Liver (tissue), 9 donors: ENCODE data around the gene SELENOH. TPM values are rescaled to one million over a fixed set of nuclear protein-coding genes. Genes with fewer than 3 reads are reported as not detected.
"Not testable (repeated sequence)": the region's sequence is repeated elsewhere in the genome, so short reads cannot be mapped to it uniquely, and the experiment has no call there.

Experiments
- DNase-seq: peaks from one replicate; pipeline ENCODE4 v3.0.0-alpha.2; 2017; ENCODE audit warnings: low spot score
- H3K27ac ChIP-seq, 2 donors: one replicate each; pipeline ENCODE4 v1.7.0; 2013; ENCODE audit warnings: inconsistent platforms in 2 of 2, low read length in 2 of 2, control low read depth in 1 of 2, low read depth in 1 of 2, mild to moderate bottlenecking in 1 of 2
- H3K27me3 ChIP-seq, 4 donors: one replicate each; pipeline versions ENCODE4 v1.6.1 to v1.7.0; 2013; ENCODE audit warnings: low read length in 3 of 4, inconsistent platforms in 1 of 4, mild to moderate bottlenecking in 1 of 4, moderate library complexity in 1 of 4; ENCODE audit not compliant: control insufficient read depth in 4 of 4, insufficient read depth in 4 of 4
- H3K36me3 ChIP-seq, 4 donors: one replicate each; pipeline versions ENCODE4 v1.6.1 to v1.7.0; 2013; ENCODE audit warnings: low read length in 3 of 4, mild to moderate bottlenecking in 3 of 4, low read depth in 1 of 4, moderate library complexity in 1 of 4; ENCODE audit not compliant: control insufficient read depth in 4 of 4, insufficient read depth in 3 of 4
- H3K4me1 ChIP-seq, 4 donors: one replicate each; pipeline versions ENCODE4 v1.6.1 to v1.7.0; 2013; ENCODE audit warnings: low read length in 3 of 4, mild to moderate bottlenecking in 3 of 4, moderate library complexity in 1 of 4; ENCODE audit not compliant: control insufficient read depth in 4 of 4, insufficient read depth in 4 of 4
- H3K4me3 ChIP-seq, 3 donors: one replicate each; pipeline versions ENCODE4 v1.6.1 to v1.7.0; 2013; ENCODE audit warnings: low read length in 3 of 3, control low read depth in 1 of 3, low read depth in 1 of 3, mild to moderate bottlenecking in 1 of 3
- H3K9ac ChIP-seq, 2 donors: one replicate each; pipeline ENCODE4 v1.7.0; 2013; ENCODE audit warnings: low read length in 2 of 2, mild to moderate bottlenecking in 2 of 2, moderate library complexity in 2 of 2, control low read depth in 1 of 2, low read depth in 1 of 2
- H3K9me3 ChIP-seq, 4 donors: one replicate each; pipeline versions ENCODE4 v1.6.1 to v1.7.0; 2013; ENCODE audit warnings: low read length in 3 of 4; ENCODE audit not compliant: control insufficient read depth in 4 of 4
- ATF3 ChIP-seq: IDR thresholded peaks from 2 replicates; pipeline ENCODE4 v1.6.1; 2016; ENCODE audit warnings: antibody characterized with exemption
- CTCF ChIP-seq: fragments of 150-350 bp; IDR thresholded peaks from 2 replicates; pipeline ENCODE4 v1.5.1; 2017; ENCODE audit warnings: improper control_type of control experiment, low read depth, low read length; ENCODE audit not compliant: missing input control
- FOXA1 ChIP-seq: IDR thresholded peaks from 2 replicates; pipeline ENCODE4 v1.6.1; 2016; ENCODE audit warnings: antibody characterized with exemption
- FOXA2 ChIP-seq: IDR thresholded peaks from 2 replicates; pipeline ENCODE4 v1.6.1; 2016; ENCODE audit warnings: antibody characterized with exemption
- HNF4G ChIP-seq: IDR thresholded peaks from 2 replicates; pipeline ENCODE4 v1.6.1; 2016; ENCODE audit warnings: antibody characterized with exemption
- JUND ChIP-seq, 2 donors: IDR thresholded peaks; 2 replicates each; pipeline ENCODE4 v1.6.1; 2016; ENCODE audit warnings: antibody characterized with exemption in 2 of 2
- NR2F2 ChIP-seq: IDR thresholded peaks from 2 replicates; pipeline ENCODE4 v1.6.1; 2016; ENCODE audit warnings: antibody characterized with exemption
- RAD21 ChIP-seq, 2 donors: IDR thresholded peaks; 2 replicates each; pipeline ENCODE4 v1.6.1; 2016; ENCODE audit warnings: antibody characterized with exemption in 2 of 2, mild to moderate bottlenecking in 2 of 2
- REST ChIP-seq: IDR thresholded peaks from 2 replicates; pipeline ENCODE4 v1.6.1; 2016; ENCODE audit warnings: antibody characterized with exemption, mild to moderate bottlenecking
- TAF1 ChIP-seq: conservative IDR thresholded peaks from 2 replicates; pipeline ENCODE4 v1.6.1; 2016; ENCODE audit warnings: antibody characterized with exemption, mild to moderate bottlenecking
- ZBTB33 ChIP-seq: IDR thresholded peaks from 2 replicates; pipeline ENCODE4 v1.6.1; 2016; ENCODE audit warnings: antibody characterized with exemption
- WGBS: extraction: QIAGEN DNeasy Blood & Tissue Kit; methylation state at CpG from one replicate; pipeline ENCODE4 v1.1.7; 2013; 5-methylcytosine and 5-hydroxymethylcytosine counted together
- polyA plus RNA-seq, 2 donors: library from polyadenylated mRNA; stranded (reverse) in 1 of 2; unstranded in 1 of 2; fragments of 200-250 nt in 1 of 2; fragments of >200 nt in 1 of 2; fragmentation: Nextera tagmentation in 1 of 2; extraction: Ambion mirVana in 1 of 2; gene quantifications; one replicate each; pipeline versions ENCODE4 v1.2.1 to v1.2.3, GENCODE V29; 2013 to 2015
- total RNA-seq, 2 donors: library from RNA; depleted of rRNA; stranded (reverse); fragments of >200 nt; gene quantifications; one replicate each; pipeline ENCODE4 v1.2.3, GENCODE V29; 2014
- donor health status: healthy.
- donor health status: healthy.
- donor health status: healthy.
- donor health status: healthy.
- donor health status: healthy.

The SELENOH gene
- total and polyA plus RNA-seq, 4 donors, result 42.2 to 129 (median 71.4) TPM

- 94% methylated on average over 4 of the region's 4 CpGs for WGBS
- no peak overlapping the region for H3K27ac ChIP-seq
- no peak overlapping the region for H3K4me3 ChIP-seq
- TF ChIP-seq FOXA2 (no peak), CTCF (no peak), HNF4G (no peak), REST (no peak), NR2F2 (no peak), JUND (IDR thresholded peaks at IDR 0.05) (no peak), ATF3 (no peak), TAF1 (no peak)
- no peak overlapping the region for H3K9ac ChIP-seq
- H3K4me1 ChIP-seq, result no peaks in the 10 kb centered on the region
- no peaks in the 10 kb centered on the region for H3K27me3 ChIP-seq
- no peaks in the 10 kb centered on the region for H3K9me3 ChIP-seq
- no peak for DNase-seq
- H3K36me3 ChIP-seq, result peaks cover 19 to 52% (median 33%) of the 10 kb centered on the region in 4 donors
Observed at GRCh38 chr11:57703341-57703740, 38.0 kb upstream of the SELENOH start.

GRCh38 chr11:57704932-57705331 is 36.4 kb upstream of the SELENOH start:
- TF ChIP-seq ZBTB33 (no peak), FOXA1 (no peak), REST (no peak), NR2F2 (no peak), RAD21 (IDR thresholded peaks at IDR 0.05) (no peak), TAF1 (no peak)

GRCh38 chr11:57705432-57705831 is 35.9 kb upstream of the SELENOH start:
- H3K27me3 ChIP-seq, H3K4me1 ChIP-seq, H3K9me3 ChIP-seq, H3K9ac ChIP-seq, H3K27ac ChIP-seq, H3K4me3 ChIP-seq, DNase-seq: not testable (repeated sequence)
- peaks cover 7 to 33% (median 15%) of the 10 kb centered on the region in 4 donors for H3K36me3 ChIP-seq
- whole genome bisulfite sequencing, result 84% methylated on average over 8 of the region's 8 CpGs

More at GRCh38 chr11:57704932-57705331, 36.4 kb upstream of the SELENOH start:
- no peak overlapping the region for H3K4me3 ChIP-seq
- WGBS, result 88% methylated on average over 6 of the region's 6 CpGs
- no peak overlapping the region for H3K27ac ChIP-seq
- H3K9me3 ChIP-seq, result no peaks in the 10 kb centered on the region
- no peak overlapping the region for H3K9ac ChIP-seq
- no peaks in the 10 kb centered on the region for H3K27me3 ChIP-seq
- H3K36me3 ChIP-seq, result peaks cover 9 to 36% (median 18%) of the 10 kb centered on the region in 4 donors
- H3K4me1 ChIP-seq, result no peaks in the 10 kb centered on the region
- no peak for DNase-seq
